ENCODE results near the gene KCNH1.
"Not testable (repeated sequence)": the region's sequence is repeated elsewhere in the genome, so short reads cannot be mapped to it uniquely, and the experiment has no call there.

KCNH1 gene

GRCh38 chr1:211082824-211083223 lies 51.1 kb downstream of the KCNH1 start:
- TF ChIP-seq CTCF (conservative IDR thresholded peaks at IDR 0.05; ENCODE audit: low read depth, low read length), result no peak
- DNase-seq (ENCODE audit: low read depth), result no peak
- H3K4me3 ChIP-seq (ENCODE audit: low read depth, low read length), result no peak overlapping the region

GRCh38 chr1:211081447-211081846 lies 52.5 kb downstream of the KCNH1 start:
- DNase-seq (ENCODE audit: low read depth); H3K4me3 ChIP-seq (ENCODE audit: low read depth, low read length): not testable (repeated sequence)

- TF ChIP-seq CTCF (conservative IDR thresholded peaks at IDR 0.05; ENCODE audit: low read depth, low read length), result no peak
- H3K4me3 ChIP-seq (ENCODE audit: low read depth, low read length), result no peak overlapping the region
- no peak for DNase-seq (ENCODE audit: low read depth)
These were observed 65.0 kb downstream of the KCNH1 start for GRCh38 chr1:211068976-211069375.

GRCh38 chr1:211066781-211067384 lies 67.1 kb downstream of the KCNH1 start:
- no peak for DNase-seq (ENCODE audit: low read depth)
- no peak for TF ChIP-seq CTCF (conservative IDR thresholded peaks at IDR 0.05; ENCODE audit: low read depth, low read length)
- no peak overlapping the region for H3K4me3 ChIP-seq (ENCODE audit: low read depth, low read length)

- not testable (repeated sequence) for H3K4me3 ChIP-seq (ENCODE audit: low read depth, low read length); DNase-seq (ENCODE audit: low read depth)
These were observed 92.1 kb downstream of the KCNH1 start for GRCh38 chr1:211041838-211042237.

GRCh38 chr1:211037095-211037494 lies 96.9 kb downstream of the KCNH1 start:
- TF ChIP-seq CTCF (conservative IDR thresholded peaks at IDR 0.05; ENCODE audit: low read depth, low read length), result no peak
- DNase-seq (ENCODE audit: low read depth), result peak; percentile 77
- H3K4me3 ChIP-seq (ENCODE audit: low read depth, low read length), result no peak overlapping the region

- DNase-seq (ENCODE audit: low read depth), result no peak
- no peak for TF ChIP-seq CTCF (conservative IDR thresholded peaks at IDR 0.05; ENCODE audit: low read depth, low read length)
- H3K4me3 ChIP-seq (ENCODE audit: low read depth, low read length), result no peak overlapping the region
These were observed 97.4 kb downstream of the KCNH1 start for GRCh38 chr1:211036381-211037060.

- no peak for TF ChIP-seq CTCF (conservative IDR thresholded peaks at IDR 0.05; ENCODE audit: low read depth, low read length)
- DNase-seq (ENCODE audit: low read depth), result no peak
- H3K4me3 ChIP-seq (ENCODE audit: low read depth, low read length), result no peak overlapping the region
These were observed 98.0 kb downstream of the KCNH1 start for GRCh38 chr1:211035821-211036380.
